HCT116 (cell line): ENCODE results near the gene RPL21. TPM values are rescaled to one million over a fixed set of nuclear protein-coding genes. Genes with fewer than 3 reads are reported as not detected.

Experiments used
- ATAC-seq: fragments of 200-7000 bp; cut with Tn5 transposase; 2 replicates; pipeline ENCODE4 v1.9.1; 2020; ENCODE audit warnings: mild to moderate bottlenecking, moderate library complexity
- BruUV-seq: library from RNA; stranded (reverse); fragments of 400-500 nt; replicated peaks from 2 replicates; lab custom pipeline; 2021; lab: Mats Ljungman, UMichigan
- CTCF ChIA-PET: fragments of 300-600 bp; sonication (Branson Sonifier 250); formaldehyde crosslinking; loops from one replicate; lab custom pipeline; 2021; ENCODE audit warnings: antibody characterized with exemption; lab: Charles Lee
- POLR2A ChIA-PET: fragments of 300-600, 350-600 bp; sonication (Branson Sonifier 250); formaldehyde crosslinking; loops from one replicate; lab custom pipeline; 2021; ENCODE audit warnings: antibody characterized with exemption; lab: Charles Lee
- RAD21 ChIA-PET, 2 experiments: fragments of 300-600 bp; sonication (Branson Sonifier 250); formaldehyde crosslinking; loops; one replicate each; lab custom pipeline; 2023; ENCODE audit warnings: low total read pairs in 2 of 2; ENCODE audit not compliant: uncharacterized antibody in 2 of 2, unreplicated experiment in 2 of 2, low non-redundant PET in 1 of 2; lab: Charles Lee
- DNase-seq: peaks from one replicate; pipeline ENCODE4 v3.0.0-alpha.2; 2010; ENCODE audit warnings: low read depth, low spot score
- H2AFZ ChIP-seq: fragments of 200-600 bp; shearing (Covaris generic), sonication (generic); 2 replicates; pipeline ENCODE4 v1.6.1; 2017; ENCODE audit warnings: low read depth, mixed run types, mixed read lengths, antibody characterized with exemption, low read length; ENCODE audit not compliant: poor library complexity, severe bottlenecking
- H3K27ac ChIP-seq: 2 replicates; pipeline ENCODE4 v1.5.1; 2012; ENCODE audit warnings: low read depth, low read length
- H3K27me3 ChIP-seq: fragments of 200-600 bp; sonication (generic); 2 replicates; pipeline ENCODE4 v1.6.1; 2016; ENCODE audit warnings: mixed run types, low read length, mixed read lengths; ENCODE audit not compliant: insufficient read depth
- H3K36me3 ChIP-seq, 2 experiments: fragments of 200-500 bp in 1 of 2; fragments of 200-600 bp in 1 of 2; sonication (Bioruptor generic) in 1 of 2; sonication (generic) in 1 of 2; 2 replicates each; pipeline versions ENCODE4 v1.5.1 to v1.6.1; 2014 to 2016; ENCODE audit warnings: low read length in 2 of 2, inconsistent platforms in 1 of 2, mixed read lengths in 1 of 2, mixed run types in 1 of 2; ENCODE audit not compliant: insufficient read depth in 2 of 2, control insufficient read depth in 1 of 2
- H3K4me1 ChIP-seq, 2 experiments: fragments of 200-600 bp in 1 of 2; sonication (generic) in 1 of 2; 2 replicates each; pipeline versions ENCODE4 v1.5.1 to v1.6.1; 2012 to 2017; ENCODE audit warnings: low read length in 2 of 2, inconsistent platforms in 1 of 2, mild to moderate bottlenecking in 1 of 2, mixed read lengths in 1 of 2, mixed run types in 1 of 2, moderate library complexity in 1 of 2; ENCODE audit not compliant: insufficient read depth in 2 of 2, control insufficient read depth in 1 of 2
- H3K4me2 ChIP-seq: fragments of 200-600 bp; sonication (generic); 2 replicates; pipeline ENCODE4 v1.6.1; 2017; ENCODE audit warnings: mixed run types, low read length, mixed read lengths
- H3K4me3 ChIP-seq, 2 experiments: fragments of 200-600 bp in 1 of 2; sonication (generic) in 1 of 2; replicated peaks in 1 of 2; 2 replicates each; pipeline ENCODE4 v1.5.1; 2011 to 2016; ENCODE audit warnings: low read length in 2 of 2, control low read depth in 1 of 2, low read depth in 1 of 2, mild to moderate bottlenecking in 1 of 2, mixed read lengths in 1 of 2, mixed run types in 1 of 2
- H3K79me2 ChIP-seq: fragments of 200-600 bp; sonication (generic); 2 replicates; pipeline ENCODE4 v1.6.1; 2017; ENCODE audit warnings: mild to moderate bottlenecking, mixed run types, low read length, moderate library complexity, mixed read lengths; ENCODE audit not compliant: insufficient read depth
- H3K9ac ChIP-seq: fragments of 200-600 bp; sonication (generic); 2 replicates; pipeline ENCODE4 v1.6.1; 2016; ENCODE audit warnings: low read length, mixed read lengths
- H3K9me2 ChIP-seq: fragments of 200-600 bp; sonication (generic), shearing (Covaris generic); 2 replicates; pipeline ENCODE4 v1.6.1; 2017; ENCODE audit warnings: mixed run types, mild to moderate bottlenecking, moderate library complexity; ENCODE audit not compliant: insufficient read depth
- H3K9me3 ChIP-seq, 2 experiments: fragments of 200-500 bp in 1 of 2; fragments of 200-600 bp in 1 of 2; sonication (Bioruptor generic) in 1 of 2; sonication (generic) in 1 of 2; 2 replicates each; pipeline ENCODE4 v1.6.1; 2014 to 2017; ENCODE audit warnings: low read length in 2 of 2, mixed read lengths in 2 of 2, inconsistent platforms in 1 of 2, low read depth in 1 of 2, mild to moderate bottlenecking in 1 of 2, mixed run types in 1 of 2, moderate library complexity in 1 of 2; ENCODE audit not compliant: control insufficient read depth in 1 of 2, insufficient read depth in 1 of 2
- H4K20me1 ChIP-seq: fragments of 200-600 bp; sonication (generic), shearing (Covaris generic); 2 replicates; pipeline ENCODE4 v1.6.1; 2017; ENCODE audit warnings: mixed run types, mild to moderate bottlenecking, moderate library complexity; ENCODE audit not compliant: insufficient read depth
- CBX3 ChIP-seq: IDR thresholded peaks from 2 replicates; pipeline ENCODE4 v1.6.1; 2012; ENCODE audit warnings: low read depth
- CEBPB ChIP-seq: IDR thresholded peaks from 2 replicates; pipeline ENCODE4 v1.6.1; 2012; ENCODE audit warnings: low read depth
- EGR1 ChIP-seq: IDR thresholded peaks from 2 replicates; pipeline ENCODE4 v1.6.1; 2012; ENCODE audit warnings: low read depth
- ELF1 ChIP-seq: IDR thresholded peaks from 2 replicates; pipeline ENCODE4 v1.6.1; 2012; ENCODE audit warnings: low read depth, borderline replicate concordance
- SP1 ChIP-seq: IDR thresholded peaks from 2 replicates; pipeline ENCODE4 v1.6.1; 2012; ENCODE audit warnings: low read depth
- YY1 ChIP-seq: IDR thresholded peaks from 2 replicates; pipeline ENCODE4 v1.6.1; 2011; ENCODE audit warnings: low read length, low read depth, moderate library complexity, mild to moderate bottlenecking; ENCODE audit not compliant: insufficient replicate concordance; ENCODE audit errors: extremely low read depth
- ZFX ChIP-seq: fragments of 450-650 bp; IDR thresholded peaks from 2 replicates; pipeline ENCODE4 v1.6.1; 2017
- intact Hi-C: fragments of 100-400 bp; cut with micrococcal nuclease; formaldehyde crosslinking; loops from 2 replicates; pipeline ENCODE4 v1.10.0; 2022
- total RNA-seq: library from RNA; stranded (reverse); gene quantifications from one replicate; pipeline ENCODE4 v1.2.1, GENCODE V29; 2021; ENCODE audit not compliant: unreplicated experiment
- TF ChIP-seq, protein P1 (sequence below): IDR thresholded peaks from 2 replicates; pipeline ENCODE4 v1.6.1; 2012; ENCODE audit warnings: low read depth
- TF ChIP-seq, protein P2 (sequence below), 3 experiments: fragments of 200-600 bp in 1 of 3; sonication (generic) in 1 of 3; IDR thresholded peaks in 2 of 3; conservative IDR thresholded peaks in 1 of 3; 2 replicates each; pipeline ENCODE4 v1.5.1; 2012 to 2017; ENCODE audit warnings: low read depth in 2 of 3, low read length in 2 of 3, antibody characterized with exemption in 1 of 3, borderline replicate concordance in 1 of 3, control low read depth in 1 of 3, mild to moderate bottlenecking in 1 of 3, mixed read lengths in 1 of 3, mixed run types in 1 of 3, moderate library complexity in 1 of 3; ENCODE audit not compliant: insufficient read depth in 1 of 3

Gene RPL21
- total RNA-seq, 1 experiment from 2014 or later: 915 TPM

DNA sequence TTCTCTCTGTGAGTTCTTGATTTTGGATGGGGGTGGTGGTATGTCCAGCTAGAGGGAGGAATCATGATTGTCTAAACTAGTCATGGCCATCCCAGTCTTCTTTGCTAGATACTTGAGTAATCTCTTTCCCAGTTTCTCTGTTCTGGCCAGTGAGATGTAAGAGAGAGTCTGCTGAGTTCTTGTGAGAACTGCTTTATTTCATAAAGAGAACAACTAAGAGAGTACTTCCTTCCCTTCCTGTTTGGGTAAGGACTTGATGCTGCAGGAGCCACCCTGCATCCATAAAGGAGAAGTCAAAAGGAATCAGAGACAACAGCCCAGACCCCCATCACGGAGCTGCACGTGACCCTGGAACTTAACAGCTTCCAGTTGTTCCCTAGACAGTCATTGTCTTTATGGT is 16.2 kb downstream of the RPL21 start:
- H3K27me3 ChIP-seq: no peaks in the 10 kb centered on the region
- no peak overlapping the region for H3K4me2 ChIP-seq
- no peaks in the 10 kb centered on the region for H3K9me3 ChIP-seq
- ChIA-PET RAD21 (no interaction called here), CTCF (no interaction called here), POLR2A (no interaction called here)
- H3K4me3 ChIP-seq: no peak overlapping the region
- H3K4me1 ChIP-seq: peaks cover 3 to 14% of the 10 kb centered on the region in 2 experiments; a peak in 3 of 4 replicates
- intact Hi-C loops: no loop called here
- no peak overlapping the region for H3K9ac ChIP-seq
- DNase-seq (no peak), ATAC-seq (no peak)
- TF ChIP-seq, protein P1, sequence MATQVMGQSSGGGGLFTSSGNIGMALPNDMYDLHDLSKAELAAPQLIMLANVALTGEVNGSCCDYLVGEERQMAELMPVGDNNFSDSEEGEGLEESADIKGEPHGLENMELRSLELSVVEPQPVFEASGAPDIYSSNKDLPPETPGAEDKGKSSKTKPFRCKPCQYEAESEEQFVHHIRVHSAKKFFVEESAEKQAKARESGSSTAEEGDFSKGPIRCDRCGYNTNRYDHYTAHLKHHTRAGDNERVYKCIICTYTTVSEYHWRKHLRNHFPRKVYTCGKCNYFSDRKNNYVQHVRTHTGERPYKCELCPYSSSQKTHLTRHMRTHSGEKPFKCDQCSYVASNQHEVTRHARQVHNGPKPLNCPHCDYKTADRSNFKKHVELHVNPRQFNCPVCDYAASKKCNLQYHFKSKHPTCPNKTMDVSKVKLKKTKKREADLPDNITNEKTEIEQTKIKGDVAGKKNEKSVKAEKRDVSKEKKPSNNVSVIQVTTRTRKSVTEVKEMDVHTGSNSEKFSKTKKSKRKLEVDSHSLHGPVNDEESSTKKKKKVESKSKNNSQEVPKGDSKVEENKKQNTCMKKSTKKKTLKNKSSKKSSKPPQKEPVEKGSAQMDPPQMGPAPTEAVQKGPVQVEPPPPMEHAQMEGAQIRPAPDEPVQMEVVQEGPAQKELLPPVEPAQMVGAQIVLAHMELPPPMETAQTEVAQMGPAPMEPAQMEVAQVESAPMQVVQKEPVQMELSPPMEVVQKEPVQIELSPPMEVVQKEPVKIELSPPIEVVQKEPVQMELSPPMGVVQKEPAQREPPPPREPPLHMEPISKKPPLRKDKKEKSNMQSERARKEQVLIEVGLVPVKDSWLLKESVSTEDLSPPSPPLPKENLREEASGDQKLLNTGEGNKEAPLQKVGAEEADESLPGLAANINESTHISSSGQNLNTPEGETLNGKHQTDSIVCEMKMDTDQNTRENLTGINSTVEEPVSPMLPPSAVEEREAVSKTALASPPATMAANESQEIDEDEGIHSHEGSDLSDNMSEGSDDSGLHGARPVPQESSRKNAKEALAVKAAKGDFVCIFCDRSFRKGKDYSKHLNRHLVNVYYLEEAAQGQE: no peak
- TF ChIP-seq YY1 (no peak), CBX3 (no peak), CEBPB (no peak), SP1 (no peak), ZFX (no peak), ELF1 (no peak), EGR1 (no peak)
- TF ChIP-seq, protein P2, sequence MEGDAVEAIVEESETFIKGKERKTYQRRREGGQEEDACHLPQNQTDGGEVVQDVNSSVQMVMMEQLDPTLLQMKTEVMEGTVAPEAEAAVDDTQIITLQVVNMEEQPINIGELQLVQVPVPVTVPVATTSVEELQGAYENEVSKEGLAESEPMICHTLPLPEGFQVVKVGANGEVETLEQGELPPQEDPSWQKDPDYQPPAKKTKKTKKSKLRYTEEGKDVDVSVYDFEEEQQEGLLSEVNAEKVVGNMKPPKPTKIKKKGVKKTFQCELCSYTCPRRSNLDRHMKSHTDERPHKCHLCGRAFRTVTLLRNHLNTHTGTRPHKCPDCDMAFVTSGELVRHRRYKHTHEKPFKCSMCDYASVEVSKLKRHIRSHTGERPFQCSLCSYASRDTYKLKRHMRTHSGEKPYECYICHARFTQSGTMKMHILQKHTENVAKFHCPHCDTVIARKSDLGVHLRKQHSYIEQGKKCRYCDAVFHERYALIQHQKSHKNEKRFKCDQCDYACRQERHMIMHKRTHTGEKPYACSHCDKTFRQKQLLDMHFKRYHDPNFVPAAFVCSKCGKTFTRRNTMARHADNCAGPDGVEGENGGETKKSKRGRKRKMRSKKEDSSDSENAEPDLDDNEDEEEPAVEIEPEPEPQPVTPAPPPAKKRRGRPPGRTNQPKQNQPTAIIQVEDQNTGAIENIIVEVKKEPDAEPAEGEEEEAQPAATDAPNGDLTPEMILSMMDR (IDR thresholded peaks at IDR 0.05 in 2 of 3, conservative IDR thresholded peaks at IDR 0.05 in 1 of 3; ENCODE audit: borderline replicate concordance in 1 of 3, insufficient read depth in 1 of 3, low read depth in 2 of 3, low read length in 2 of 3): no peak
- BruUV-seq: no TSS peak
- H2AFZ ChIP-seq: no peak overlapping the region
- H3K36me3 ChIP-seq: no peaks in the 10 kb centered on the region
- no peaks in the 10 kb centered on the region for H4K20me1 ChIP-seq
- H3K27ac ChIP-seq: no peak overlapping the region
- H3K79me2 ChIP-seq: no peaks in the 10 kb centered on the region
- no peaks in the 10 kb centered on the region for H3K9me2 ChIP-seq
